DND-41 (cell line): ENCODE data around the gene FAM222B.

Experiments used
- ATAC-seq: fragments of 200-7000 bp; cut with Tn5 transposase; 3 replicates; pipeline ENCODE4 v1.9.1; 2021; ENCODE audit warnings: low read depth; ENCODE audit not compliant: insufficient read depth
- DNase-seq: peaks from one replicate; pipeline ENCODE4 v3.0.0-alpha.2; 2020
- H2AFZ ChIP-seq: 2 replicates; pipeline ENCODE4 v1.6.0; 2012; ENCODE audit warnings: low read depth, low read length
- H3K27ac ChIP-seq: 2 replicates; pipeline ENCODE4 v1.5.1; 2012; ENCODE audit warnings: low read length, inconsistent platforms
- H3K27me3 ChIP-seq: fragments of 200-600 bp; sonication (generic); 2 replicates; pipeline ENCODE4 v1.6.0; 2012; ENCODE audit warnings: low read length, mild to moderate bottlenecking, inconsistent platforms; ENCODE audit not compliant: insufficient read depth, poor library complexity
- H3K36me3 ChIP-seq: 2 replicates; pipeline ENCODE4 v1.5.1; 2012; ENCODE audit warnings: low read length, inconsistent platforms; ENCODE audit not compliant: insufficient read depth
- H3K4me1 ChIP-seq: 2 replicates; pipeline ENCODE4 v1.5.1; 2012; ENCODE audit warnings: mild to moderate bottlenecking, low read length; ENCODE audit not compliant: insufficient read depth
- H3K4me2 ChIP-seq: 2 replicates; pipeline ENCODE4 v1.6.0; 2012; ENCODE audit warnings: mild to moderate bottlenecking, moderate library complexity, low read length, inconsistent platforms; ENCODE audit not compliant: insufficient read depth
- H3K4me3 ChIP-seq, 2 experiments: fragments of 200-600 bp in 1 of 2; shearing (Covaris generic) in 1 of 2; 2 replicates each; pipeline ENCODE4 v1.5.1; 2012 to 2016; ENCODE audit warnings: inconsistent platforms in 2 of 2, low read length in 2 of 2, mild to moderate bottlenecking in 2 of 2, low read depth in 1 of 2, moderate library complexity in 1 of 2
- H3K79me2 ChIP-seq: 2 replicates; pipeline ENCODE4 v1.6.0; 2012; ENCODE audit warnings: low read length, inconsistent platforms; ENCODE audit not compliant: insufficient read depth
- H3K9ac ChIP-seq: 2 replicates; pipeline ENCODE4 v1.6.0; 2012; ENCODE audit warnings: low read depth, mild to moderate bottlenecking, inconsistent platforms, low read length, moderate library complexity
- H3K9me3 ChIP-seq: 2 replicates; pipeline ENCODE4 v1.5.1; 2012; ENCODE audit warnings: low read length, moderate library complexity, mild to moderate bottlenecking, inconsistent platforms; ENCODE audit not compliant: insufficient read depth, severe bottlenecking
- H4K20me1 ChIP-seq: 2 replicates; pipeline ENCODE4 v1.6.0; 2012; ENCODE audit warnings: low read length; ENCODE audit not compliant: insufficient read depth
- CTCF ChIP-seq: IDR thresholded peaks from 2 replicates; pipeline ENCODE4 v1.5.1; 2012; ENCODE audit warnings: borderline replicate concordance, low read length, moderate library complexity, mild to moderate bottlenecking; ENCODE audit not compliant: poor library complexity, severe bottlenecking; ENCODE audit errors: extremely low read depth
- EZH2 ChIP-seq: IDR thresholded peaks from 3 replicates; pipeline ENCODE4 v1.6.1; 2012; ENCODE audit warnings: borderline replicate concordance, low read depth, mild to moderate bottlenecking, moderate library complexity, low read length, inconsistent platforms; ENCODE audit not compliant: severe bottlenecking

FAM222B gene

GRCh38 chr17:28734712-28735241 lies 107.8 kb downstream of the FAM222B start:
- Histone ChIP-seq H3K9me3 (no peaks in the 10 kb centered on the region), H3K79me2 (no peaks in the 10 kb centered on the region), H3K36me3 (no peaks in the 10 kb centered on the region), H4K20me1 (no peaks in the 10 kb centered on the region), H2AFZ (no peak overlapping the region), H3K27me3 (no peaks in the 10 kb centered on the region), H3K9ac (no peak overlapping the region), H3K4me1 (0 out of 2 replicates have a peak, but pooled peaks cover 1% of the 10 kb centered on the region), H3K4me2 (no peak overlapping the region), H3K4me3 (no peak overlapping the region), H3K27ac (no peak overlapping the region)
- DNase-seq: no peak
- TF ChIP-seq CTCF (no peak), EZH2 (no peak)
- ATAC-seq: no peak

GRCh38 chr17:28733346-28733745 lies 109.2 kb downstream of the FAM222B start:
- no peaks in the 10 kb centered on the region for H3K27me3 ChIP-seq
- TF ChIP-seq CTCF (no peak), EZH2 (no peak)
- H3K9me3 ChIP-seq: no peaks in the 10 kb centered on the region
- no peaks in the 10 kb centered on the region for H3K79me2 ChIP-seq
- no peak overlapping the region for H3K9ac ChIP-seq
- DNase-seq: no peak
- H3K27ac ChIP-seq: no peak overlapping the region
- H2AFZ ChIP-seq: no peak overlapping the region
- H3K4me1 ChIP-seq: peaks cover 12% of the 10 kb centered on the region
- no peaks in the 10 kb centered on the region for H4K20me1 ChIP-seq
- no peak overlapping the region for H3K4me2 ChIP-seq
- no peak overlapping the region for H3K4me3 ChIP-seq
- no peak for ATAC-seq
- H3K36me3 ChIP-seq: no peaks in the 10 kb centered on the region

- Histone ChIP-seq H3K4me3 (no peak overlapping the region), H4K20me1 (peaks cover 9% of the 10 kb centered on the region; the same call in 1 of the 2 replicates), H3K4me1 (peaks cover 39% of the 10 kb centered on the region), H3K9ac (no peak overlapping the region), H3K36me3 (peaks cover 6% of the 10 kb centered on the region), H3K9me3 (no peaks in the 10 kb centered on the region), H3K27me3 (no peaks in the 10 kb centered on the region), H3K79me2 (no peaks in the 10 kb centered on the region), H3K4me2 (no peak overlapping the region), H3K27ac (no peak overlapping the region), H2AFZ (no peak overlapping the region)
- TF ChIP-seq EZH2 (no peak), CTCF (no peak)
- DNase-seq (no peak), ATAC-seq (no peak)
These were observed 112.7 kb downstream of the FAM222B start for GRCh38 chr17:28729950-28730330.
